HG02943 (cell line): ENCODE measurements around the gene KISS1.

Source experiments
- ATAC-seq: cut with Tn5 transposase; IDR thresholded peaks from one replicate; pipeline ENCODE4 v1.9.1; 2021; ENCODE audit warnings: mild to moderate bottlenecking, low read depth, moderate library complexity; ENCODE audit not compliant: unreplicated experiment

Gene KISS1

GRCh38 chr1:204194080-204194479 lies 2.2 kb downstream of the KISS1 start:
- ATAC-seq: no peak

GRCh38 chr1:204192589-204193352 lies 3.5 kb downstream of the KISS1 start:
- no peak for ATAC-seq

GRCh38 chr1:204192046-204192445 lies 4.2 kb downstream of the KISS1 start:
- no peak for ATAC-seq

- ATAC-seq: no peak
Measured at GRCh38 chr1:204191456-204191855, 4.8 kb downstream of the KISS1 start.

- ATAC-seq: no peak
Measured at GRCh38 chr1:204190212-204191211, 5.8 kb downstream of the KISS1 start.

- ATAC-seq: no peak
Measured at GRCh38 chr1:204188959-204189639, 7.2 kb downstream of the KISS1 start.

- no peak for ATAC-seq
Measured at GRCh38 chr1:204186597-204186996, 9.7 kb downstream of the KISS1 start.

- ATAC-seq: no peak
Measured at GRCh38 chr1:204181116-204181515, 15.2 kb downstream of the KISS1 start.

- no peak for ATAC-seq
Measured at GRCh38 chr1:204180133-204180532, 16.2 kb downstream of the KISS1 start.

GRCh38 chr1:204178487-204179281 lies 17.6 kb downstream of the KISS1 start:
- ATAC-seq: no peak

GRCh38 chr1:204177133-204177532 lies 19.2 kb downstream of the KISS1 start:
- no peak for ATAC-seq

- ATAC-seq: no peak
Measured at GRCh38 chr1:204176049-204176448, 20.2 kb downstream of the KISS1 start.

- no peak for ATAC-seq
Measured at GRCh38 chr1:204174958-204175357, 21.3 kb downstream of the KISS1 start.

GRCh38 chr1:204172404-204173029 lies 23.8 kb downstream of the KISS1 start:
- no peak for ATAC-seq

- no peak for ATAC-seq
Measured at GRCh38 chr1:204171751-204172178, 24.5 kb downstream of the KISS1 start.

GRCh38 chr1:204170494-204171155 lies 25.7 kb downstream of the KISS1 start:
- ATAC-seq: no peak

GRCh38 chr1:204169858-204170257 lies 26.4 kb downstream of the KISS1 start:
- ATAC-seq: no peak

GRCh38 chr1:204167730-204168129 lies 28.6 kb downstream of the KISS1 start:
- ATAC-seq: no peak

- no peak for ATAC-seq
Measured at GRCh38 chr1:204166219-204166618, 30.1 kb downstream of the KISS1 start, which contains the start of gene REN. TSS of gene REN (minus strand) at chr1:204166337. CDS start at chr1:204166293, 44 bp downstream.
